Testis (tissue), 2 donors: ENCODE data around the gene STX16.

ENCODE experiments used
- CTCF ChIP-seq, 3 experiments: fragments of 450-650 bp in 2 of 3; fragments of 200-600 bp in 1 of 3; sonication (generic) in 1 of 3; IDR thresholded peaks; one replicate each; pipeline ENCODE4 v1.5.1; 2016 to 2019; ENCODE audit warnings: antibody characterized with exemption in 3 of 3, mild to moderate bottlenecking in 2 of 3, moderate library complexity in 1 of 3
- POLR2A ChIP-seq: fragments of 450-650 bp; IDR thresholded peaks from one replicate; pipeline ENCODE4 v1.6.1; 2017; ENCODE audit warnings: antibody characterized with exemption, mild to moderate bottlenecking, moderate library complexity

- TF ChIP-seq POLR2A (no peak), CTCF (IDR thresholded peaks at IDR 0.05) (no peak)
Observed at GRCh38 chr20:58614984-58615760, 35.9 kb upstream of the STX16 start.
